GM19035 (cell line): Measurements from ENCODE around the gene CEMP1.

Experiments used
- ATAC-seq: cut with Tn5 transposase; IDR thresholded peaks from one replicate; pipeline ENCODE4 v1.9.1; 2021; ENCODE audit not compliant: unreplicated experiment

The CEMP1 gene

DNA sequence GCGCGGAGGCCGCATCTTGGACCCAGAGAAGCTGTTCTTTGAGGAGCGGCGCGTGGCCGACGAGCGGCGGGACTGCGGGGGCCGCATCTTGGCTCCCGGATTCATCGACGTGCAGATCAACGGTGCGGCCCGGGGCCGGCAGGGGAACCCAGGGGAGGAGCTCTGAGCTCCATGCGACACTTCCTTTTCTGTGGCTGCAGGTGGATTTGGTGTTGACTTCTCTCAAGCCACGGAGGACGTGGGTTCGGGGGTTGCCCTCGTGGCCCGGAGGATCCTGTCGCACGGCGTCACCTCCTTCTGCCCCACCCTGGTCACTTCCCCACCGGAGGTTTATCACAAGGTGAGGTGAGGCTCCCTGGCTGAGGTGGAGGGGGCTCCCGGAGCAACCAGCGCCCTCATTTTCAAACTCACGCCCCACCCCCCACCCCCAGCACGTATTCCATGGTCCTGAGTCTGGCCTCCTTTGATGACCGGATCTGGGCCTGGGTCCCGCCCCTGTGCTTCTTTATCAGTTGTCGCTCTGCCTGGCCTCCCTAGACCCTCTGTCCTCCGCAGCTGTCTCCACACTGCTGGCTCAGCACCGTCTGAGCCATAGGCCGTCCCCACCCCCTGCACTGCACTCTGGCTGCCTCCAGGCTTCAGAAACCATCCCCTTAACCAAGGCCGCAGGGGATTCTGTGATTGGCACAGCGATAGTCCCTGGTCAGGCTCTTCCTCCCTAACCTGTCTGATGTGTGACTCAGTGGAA is 10.2 kb downstream of the CEMP1 start:
- peak; percentile 28 for ATAC-seq

DNA sequence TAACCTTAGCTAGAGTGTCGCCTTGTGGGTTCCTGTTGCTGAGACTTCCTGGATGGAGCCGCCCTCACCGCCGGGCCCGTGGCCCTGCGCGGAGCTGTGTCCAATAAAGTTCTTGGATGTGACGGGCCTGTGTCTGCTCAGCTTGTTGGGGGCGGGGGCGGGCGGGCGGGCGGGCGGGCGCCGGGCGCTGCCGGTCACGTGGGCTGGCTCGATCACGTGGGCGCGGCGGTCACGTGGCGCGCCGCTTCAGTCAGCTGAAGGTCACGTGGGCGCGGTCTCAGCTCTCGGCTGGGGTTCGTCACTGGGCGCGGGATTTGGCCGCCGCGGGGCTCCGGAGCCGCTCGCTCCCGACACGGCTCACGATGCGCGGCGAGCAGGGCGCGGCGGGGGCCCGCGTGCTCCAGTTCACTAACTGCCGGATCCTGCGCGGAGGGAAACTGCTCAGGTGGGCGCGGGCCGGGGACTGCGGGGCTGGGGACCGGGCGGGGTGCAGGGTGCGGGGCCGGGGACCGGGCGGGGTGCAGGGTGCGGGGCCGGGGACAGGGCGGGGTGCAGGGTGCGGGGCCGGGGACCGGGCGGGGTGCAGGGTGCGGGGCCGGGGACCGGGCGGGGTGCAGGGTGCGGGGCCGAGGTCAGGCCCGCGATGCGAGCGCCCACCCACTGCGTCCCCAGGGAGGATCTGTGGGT is 11.0 kb downstream of the CEMP1 start, which contains the start of gene AMDHD2:
AMDHD2 (plus strand) TSS at position 275 of the 687 bp plus-strand sequence; CDS start at position 363, 88 bp downstream.
- ATAC-seq: peak; percentile 56

DNA sequence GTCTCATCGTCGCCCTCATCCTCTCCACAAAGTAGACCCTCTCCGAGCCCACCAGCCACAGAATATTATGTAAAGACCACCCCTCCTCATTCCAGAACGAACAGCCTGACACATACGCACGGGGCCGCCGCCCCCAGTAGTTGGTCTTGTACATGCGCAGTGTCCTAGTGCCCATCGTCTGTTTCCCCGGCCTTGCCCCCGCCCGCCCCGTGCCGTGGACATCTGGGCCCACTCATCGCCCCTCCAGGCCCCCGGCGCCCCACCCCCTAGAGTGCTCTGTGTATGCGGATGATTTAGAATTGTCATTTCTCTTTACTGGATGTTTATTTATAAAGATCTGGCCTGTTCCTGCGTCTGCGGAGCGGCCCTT is 11.5 kb downstream of the CEMP1 start:
- no peak for ATAC-seq

DNA sequence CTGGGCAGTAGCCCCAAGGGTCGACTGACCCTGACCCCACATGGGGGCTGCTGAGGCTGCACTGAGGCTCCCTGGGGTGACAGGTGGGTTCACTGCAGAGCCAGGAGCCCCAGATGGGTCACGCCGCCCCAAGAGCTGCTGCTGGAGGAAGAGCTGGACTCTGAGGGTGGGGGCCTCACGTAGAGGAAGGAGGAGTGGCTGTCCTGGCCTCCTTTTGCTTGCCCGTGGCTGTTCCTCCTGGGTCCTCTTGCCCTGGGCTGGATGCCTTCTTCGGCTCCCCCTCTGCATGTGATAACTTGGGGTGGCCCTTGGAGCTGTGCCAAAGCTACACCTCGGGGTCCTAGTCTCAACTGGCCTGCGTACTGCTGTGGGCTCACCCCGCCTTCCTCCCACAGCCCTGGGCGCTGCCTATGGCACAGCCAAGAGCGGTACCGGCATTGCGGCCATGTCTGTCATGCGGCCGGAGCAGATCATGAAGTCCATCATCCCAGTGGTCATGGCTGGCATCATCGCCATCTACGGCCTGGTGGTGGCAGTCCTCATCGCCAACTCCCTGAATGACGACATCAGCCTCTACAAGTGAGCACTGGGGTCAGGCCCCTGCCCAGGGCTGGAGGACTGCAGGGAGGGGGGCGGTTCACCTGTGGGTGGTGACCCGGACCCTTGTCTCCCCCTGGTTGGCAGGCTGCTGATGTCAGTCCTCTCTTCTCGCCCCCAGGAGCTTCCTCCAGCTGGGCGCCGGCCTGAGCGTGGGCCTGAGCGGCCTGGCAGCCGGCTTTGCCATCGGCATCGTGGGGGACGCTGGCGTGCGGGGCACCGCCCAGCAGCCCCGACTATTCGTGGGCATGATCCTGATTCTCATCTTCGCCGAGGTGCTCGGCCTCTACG is 12.1 kb downstream of the CEMP1 start:
- ATAC-seq: no peak

DNA sequence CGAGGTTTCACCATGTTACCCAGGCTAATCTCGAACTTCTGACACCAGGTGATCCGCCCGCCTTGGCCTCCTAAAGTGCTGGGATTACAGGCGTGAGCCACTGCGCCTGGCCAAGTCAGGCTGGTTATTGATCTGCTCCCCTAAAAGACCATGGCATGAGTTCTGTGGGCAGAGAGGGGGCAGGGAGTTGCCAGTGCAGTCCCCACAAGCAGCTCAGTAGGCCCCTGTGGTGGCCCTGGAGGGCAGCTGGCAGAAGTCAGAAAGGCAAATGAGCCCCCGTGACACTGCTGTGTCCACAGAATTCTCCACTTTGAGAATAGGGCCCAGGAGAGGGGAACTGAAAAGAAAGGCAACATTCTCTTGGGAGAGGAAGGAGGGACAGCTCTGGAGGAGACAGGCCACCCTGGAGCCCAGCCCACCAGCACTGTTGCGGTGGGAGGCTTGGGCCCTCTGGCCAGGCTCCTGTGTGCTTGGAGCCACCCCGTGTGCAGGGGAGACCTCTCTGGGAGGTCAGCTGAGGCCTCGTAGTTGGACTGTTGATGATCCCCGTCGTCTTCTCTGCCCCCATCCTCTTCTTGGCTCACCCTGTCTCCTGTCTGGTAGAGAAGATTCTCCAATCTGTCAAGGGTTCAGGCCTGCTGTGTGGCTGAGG is 13.1 kb downstream of the CEMP1 start:
- no peak for ATAC-seq

DNA sequence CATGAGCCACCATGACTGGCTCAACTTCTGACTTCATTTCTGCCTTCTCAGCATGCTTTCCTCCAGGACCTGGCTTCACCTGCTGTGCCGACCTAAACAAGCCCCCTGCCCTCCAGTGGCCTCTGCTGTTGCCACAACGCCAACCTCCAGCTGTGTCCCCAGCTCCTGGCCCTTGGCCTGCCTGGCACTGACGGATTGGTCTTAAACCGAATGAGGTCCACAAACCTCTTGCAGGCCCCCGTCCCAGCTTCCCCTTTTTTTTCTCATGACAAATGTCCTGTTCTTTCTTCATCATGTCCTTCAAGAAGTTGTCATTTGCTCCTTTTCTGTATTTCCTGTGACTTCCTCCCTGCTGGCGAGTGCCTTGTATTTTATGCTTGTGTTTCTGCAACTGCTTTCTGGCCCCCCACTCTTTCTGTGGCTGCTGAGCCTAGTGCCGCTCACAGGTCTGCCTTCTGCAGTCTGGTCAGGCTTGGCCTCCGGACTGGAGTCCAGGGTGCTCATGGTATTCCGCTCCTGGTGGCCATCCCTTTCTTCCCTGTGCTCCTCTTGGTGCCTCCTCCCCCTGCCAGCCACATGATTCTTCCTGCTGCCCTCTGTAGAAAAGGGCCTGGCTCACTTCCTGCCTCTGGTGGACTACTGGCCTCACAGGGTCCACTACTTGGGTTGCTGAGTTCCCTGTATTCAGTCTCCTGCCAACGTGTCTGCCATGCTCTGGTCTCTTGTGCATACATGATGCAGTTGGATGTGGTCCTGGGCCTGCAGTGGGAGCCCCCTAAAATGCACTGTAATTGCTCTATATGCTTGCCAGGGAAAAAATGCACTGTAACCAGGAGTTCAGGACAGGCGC is 14.6 kb downstream of the CEMP1 start:
- ATAC-seq: no peak

DNA sequence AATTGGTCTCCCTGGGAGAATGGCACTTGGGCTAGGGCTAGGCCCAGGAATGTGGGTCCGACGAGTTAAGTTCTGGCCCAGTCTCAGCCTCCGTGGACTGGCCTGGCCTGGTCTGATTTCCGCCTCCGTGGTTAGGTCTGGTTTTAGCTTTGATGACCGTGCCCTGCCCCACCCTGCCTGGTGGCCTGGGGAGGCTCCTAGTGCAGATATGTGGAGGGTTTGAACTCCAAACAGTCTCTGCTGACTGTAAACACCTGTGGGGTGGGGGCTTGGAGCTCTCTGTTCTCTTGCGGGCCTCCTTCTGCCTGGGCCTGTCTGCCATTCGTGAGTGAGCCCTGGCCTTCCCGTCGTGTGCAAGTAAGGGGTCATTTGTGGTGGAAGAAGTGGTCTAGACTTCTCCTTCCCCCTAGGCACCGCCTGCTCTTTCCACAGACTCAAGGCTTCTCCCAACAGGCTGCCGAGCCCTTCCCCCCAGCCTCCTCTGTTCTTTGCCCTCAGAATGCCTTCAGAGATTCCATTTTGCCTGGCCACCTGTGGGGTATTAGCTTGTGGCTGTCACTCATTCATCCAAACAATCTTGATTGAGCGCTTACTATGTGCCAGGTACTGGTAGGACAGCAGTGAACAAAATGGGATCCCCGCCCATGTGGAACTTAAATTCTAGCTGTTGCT is 15.9 kb downstream of the CEMP1 start:
- ATAC-seq: no peak

DNA sequence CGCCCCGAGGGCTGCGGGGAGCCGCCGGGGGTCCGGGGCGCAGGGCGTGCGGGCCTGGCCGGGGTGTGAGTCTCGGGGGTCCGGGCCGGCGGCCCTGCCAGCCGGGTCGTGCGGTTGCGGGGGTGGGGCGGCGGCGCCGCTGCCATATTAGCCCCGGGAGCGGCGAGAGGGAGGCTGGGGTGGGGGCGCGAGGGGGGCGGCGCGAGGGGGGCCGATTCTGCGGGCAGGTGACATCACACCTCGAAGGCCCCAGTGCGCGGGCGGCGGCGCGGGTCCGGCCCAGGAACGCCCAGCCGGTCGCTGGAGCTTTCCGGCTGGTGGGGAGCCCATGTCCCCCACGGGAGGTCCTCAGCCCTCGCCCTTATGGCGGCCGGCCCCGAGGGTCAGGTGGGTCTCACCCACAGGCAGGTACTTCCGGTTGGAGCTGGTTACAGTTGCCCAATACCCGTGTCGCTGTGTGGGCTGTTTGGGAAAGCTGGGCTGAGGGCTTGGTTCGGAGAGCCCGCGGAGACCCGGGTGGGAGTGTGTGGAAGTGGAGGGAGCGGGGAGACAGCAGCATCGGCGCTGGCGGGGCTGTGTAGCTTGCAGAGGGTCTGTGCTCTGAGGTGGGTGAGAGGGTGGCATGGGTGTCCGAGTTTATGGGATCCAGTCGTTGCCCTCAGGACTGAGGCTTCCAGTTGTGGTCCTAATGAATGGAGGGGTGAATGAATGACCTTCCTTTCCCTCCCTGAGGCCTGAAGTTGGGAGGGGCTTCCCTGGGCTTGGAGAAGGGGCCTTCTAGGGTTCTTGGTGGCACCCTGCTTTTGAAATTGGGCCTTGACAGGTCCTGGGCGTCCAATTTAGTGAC is 16.7 kb downstream of the CEMP1 start:
- ATAC-seq: no peak

DNA sequence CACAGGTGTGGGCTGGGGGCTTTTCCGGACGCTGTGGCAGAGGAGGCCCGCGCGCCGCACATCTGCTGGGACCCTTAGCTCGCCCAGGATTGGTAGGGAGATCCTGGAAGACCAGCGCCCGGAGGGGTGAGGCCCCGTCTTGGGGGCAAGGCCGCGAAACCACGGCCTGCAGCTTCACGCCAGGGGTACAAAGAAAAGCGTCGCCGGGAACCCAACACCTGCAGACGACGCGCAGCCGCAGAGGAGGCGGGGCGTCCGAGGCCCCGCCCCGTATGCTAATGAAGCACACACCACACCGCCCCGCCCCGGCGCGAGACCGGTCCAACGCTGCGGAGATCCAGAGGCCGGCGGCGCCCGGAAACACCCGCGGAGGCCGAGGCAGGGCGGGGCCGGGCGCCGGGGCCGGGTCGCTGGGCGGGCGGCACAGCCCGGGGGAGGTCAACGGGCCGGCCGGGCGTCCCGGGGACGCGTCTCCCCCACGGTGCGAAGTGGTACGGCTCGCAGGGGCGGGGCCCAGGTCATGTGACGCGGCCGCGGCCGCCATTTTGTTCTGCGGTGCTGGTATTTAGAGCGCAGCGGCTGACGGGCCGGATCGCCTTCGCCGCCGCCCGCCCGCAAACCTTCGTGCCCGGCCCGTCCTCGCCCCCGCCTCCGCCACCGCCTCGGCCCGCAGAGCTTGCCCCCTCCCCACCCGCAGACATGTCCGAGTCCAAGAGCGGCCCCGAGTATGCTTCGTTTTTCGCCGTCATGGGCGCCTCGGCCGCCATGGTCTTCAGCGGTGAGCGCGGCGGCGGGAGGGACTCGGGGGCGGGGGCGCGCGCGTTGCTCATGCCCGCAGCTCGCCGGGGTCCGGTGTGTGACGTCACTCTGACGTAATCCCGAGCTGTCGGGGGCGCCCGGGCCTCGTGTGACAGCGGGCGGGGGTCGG is 17.5 kb downstream of the CEMP1 start, which contains the start of gene ATP6V0C:
ATP6V0C (plus strand) TSS at position 548 of the 928 bp plus-strand sequence; CDS start at position 700, 152 bp downstream.
- peak; percentile 71 for ATAC-seq

DNA sequence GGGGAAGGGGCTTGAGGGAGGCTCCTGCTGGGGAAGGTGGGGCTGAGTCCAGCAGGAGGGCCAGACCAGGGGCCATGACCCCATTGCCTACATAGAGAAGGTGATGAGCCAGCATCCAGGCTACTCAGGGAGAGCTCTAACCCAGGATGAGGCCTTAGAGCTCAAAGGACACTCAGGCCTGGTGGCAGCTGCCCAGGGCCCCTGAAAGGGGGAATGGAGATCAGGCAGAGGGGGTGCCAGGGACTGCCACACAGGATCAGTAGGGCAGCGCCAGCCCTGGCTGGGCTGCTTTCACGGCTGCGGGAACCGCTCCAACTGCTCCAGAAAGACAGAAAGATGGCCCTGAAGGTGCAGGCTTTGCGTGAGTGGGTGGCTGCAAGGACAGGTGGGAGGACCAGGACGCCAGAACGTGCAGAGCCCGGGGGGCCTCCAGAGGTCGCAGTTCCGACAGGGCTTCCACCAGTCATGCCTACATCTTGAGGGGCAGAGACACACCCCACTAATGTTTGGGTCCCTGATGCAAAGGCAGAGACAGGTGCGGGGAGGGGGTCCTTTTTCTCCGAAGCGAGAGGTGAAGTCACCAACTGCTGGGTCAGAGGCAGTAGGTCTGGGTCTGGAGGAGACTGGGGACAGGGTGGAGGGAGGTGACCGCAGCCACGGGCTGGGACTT is 18.3 kb downstream of the CEMP1 start:
- no peak for ATAC-seq

DNA sequence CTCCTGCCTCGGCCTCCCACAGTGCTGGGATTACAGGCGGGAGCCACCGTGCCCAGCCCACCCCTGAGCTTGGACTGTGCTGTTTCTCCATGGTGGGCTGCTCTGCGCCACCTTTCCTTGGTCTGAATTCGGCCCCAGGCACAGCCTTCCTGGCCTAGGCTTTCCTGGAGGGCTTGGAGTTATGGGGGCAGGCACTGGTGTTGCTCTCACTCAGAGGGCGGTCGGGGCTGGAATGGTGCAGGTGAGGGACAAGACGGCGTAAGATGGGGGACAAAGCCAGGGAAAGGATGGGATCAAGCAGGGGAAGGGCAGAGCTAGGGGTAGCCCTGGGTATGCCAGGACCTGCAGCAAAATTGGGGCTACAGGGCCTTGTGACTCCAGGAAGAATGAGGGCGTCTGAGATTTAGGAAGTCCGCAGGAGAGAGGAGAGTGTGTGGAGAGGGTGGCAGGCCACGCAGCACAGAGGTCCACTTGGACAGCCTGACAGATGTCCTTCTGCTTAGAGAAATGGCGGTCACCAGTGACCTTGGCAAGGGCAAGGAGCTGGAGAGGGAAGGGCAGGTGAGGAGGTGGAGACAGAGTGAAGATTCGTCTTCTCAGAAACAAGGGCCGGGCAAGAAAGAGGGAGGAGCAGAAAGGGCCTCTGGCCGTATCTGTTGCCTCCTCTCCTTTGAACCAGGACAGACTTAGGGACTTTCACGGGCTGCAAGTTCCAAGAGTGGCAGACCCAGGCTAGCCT is 19.0 kb downstream of the CEMP1 start:
- no peak for ATAC-seq

DNA sequence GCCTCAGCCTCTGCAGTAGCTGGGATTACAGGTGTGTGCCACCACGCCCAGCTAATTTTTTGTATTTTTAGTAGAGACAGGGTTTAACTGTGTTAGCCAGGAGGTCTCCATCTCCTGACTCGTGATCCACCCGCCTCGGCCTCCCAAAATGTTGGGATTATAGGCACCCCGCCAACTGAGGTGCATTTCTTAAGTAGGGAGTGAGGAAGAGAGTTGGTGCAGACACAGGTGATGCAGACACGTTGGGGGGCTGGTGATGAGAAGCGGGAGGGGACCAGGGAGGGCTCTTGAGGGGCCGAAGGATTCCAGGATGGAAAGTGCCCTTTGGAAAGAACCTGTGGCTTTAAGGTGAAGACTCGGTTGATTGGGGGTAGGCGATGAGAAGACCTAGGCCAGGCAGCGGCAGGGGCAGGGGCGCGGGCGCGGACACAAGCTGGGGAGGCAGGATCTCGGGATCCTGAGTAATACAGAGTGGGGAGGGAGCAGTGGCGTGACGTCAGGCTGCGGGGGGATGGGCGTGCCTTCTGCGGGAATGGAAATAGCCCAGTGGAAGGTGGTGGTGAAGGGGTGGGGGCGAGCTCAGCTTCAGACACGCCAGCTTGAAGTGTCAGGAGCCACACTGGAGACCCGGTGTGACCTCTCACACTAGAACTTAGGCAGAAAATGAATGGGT is 19.9 kb downstream of the CEMP1 start:
- no peak for ATAC-seq

DNA sequence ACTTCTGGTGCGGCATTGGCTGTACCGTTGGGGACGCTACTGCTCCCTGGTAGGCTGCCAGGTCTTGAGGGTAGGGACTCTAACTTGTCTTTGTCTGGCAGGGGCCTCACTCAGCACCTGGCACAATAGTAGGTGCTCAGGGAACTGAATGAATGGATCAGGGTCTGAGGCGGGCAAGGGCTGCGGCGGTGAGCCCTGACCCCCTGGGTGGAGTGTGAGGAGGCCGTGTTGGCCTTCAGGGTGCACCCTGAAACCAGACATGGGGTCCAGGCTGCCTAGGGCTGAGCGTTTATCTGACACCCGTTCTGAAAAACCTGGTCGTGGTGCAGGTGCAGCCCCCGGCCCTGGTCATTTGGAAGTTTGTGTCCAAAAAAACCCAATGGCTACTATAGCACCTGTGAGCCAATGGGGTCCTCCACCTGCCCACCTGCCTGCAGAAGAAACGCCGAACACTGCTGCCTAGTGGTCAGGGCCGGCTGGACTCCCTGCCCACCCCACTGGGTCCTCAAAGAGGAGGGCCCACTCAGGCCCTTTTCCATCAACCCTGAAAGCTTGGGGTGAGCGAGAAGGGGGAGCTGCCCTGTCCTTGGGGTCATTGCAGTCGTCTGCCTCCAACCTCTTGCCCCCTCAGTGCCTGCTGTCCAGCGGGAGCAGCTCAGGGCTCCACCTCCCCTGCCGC is 22.3 kb downstream of the CEMP1 start:
- no peak for ATAC-seq

DNA sequence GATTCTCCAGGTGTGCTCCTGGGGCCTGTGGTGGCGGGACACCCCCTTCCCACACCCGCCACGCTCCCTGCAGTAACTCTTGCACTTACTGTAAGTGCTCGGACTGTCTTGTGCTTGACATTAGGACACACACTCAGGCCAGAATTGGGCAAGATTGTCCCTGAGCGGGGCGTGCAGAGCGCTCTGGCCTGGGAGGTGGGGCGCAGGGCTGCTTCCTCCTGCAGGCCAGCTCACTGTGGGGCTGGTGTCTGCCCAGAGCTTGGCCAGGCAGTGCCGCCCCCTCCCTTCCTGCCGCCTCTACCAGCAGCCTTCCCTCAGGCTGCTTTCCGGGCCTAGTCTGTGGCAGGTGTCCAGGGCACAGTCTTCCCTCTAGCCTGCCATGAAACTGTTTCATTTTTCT is 23.5 kb downstream of the CEMP1 start:
- ATAC-seq: peak; percentile 17

DNA sequence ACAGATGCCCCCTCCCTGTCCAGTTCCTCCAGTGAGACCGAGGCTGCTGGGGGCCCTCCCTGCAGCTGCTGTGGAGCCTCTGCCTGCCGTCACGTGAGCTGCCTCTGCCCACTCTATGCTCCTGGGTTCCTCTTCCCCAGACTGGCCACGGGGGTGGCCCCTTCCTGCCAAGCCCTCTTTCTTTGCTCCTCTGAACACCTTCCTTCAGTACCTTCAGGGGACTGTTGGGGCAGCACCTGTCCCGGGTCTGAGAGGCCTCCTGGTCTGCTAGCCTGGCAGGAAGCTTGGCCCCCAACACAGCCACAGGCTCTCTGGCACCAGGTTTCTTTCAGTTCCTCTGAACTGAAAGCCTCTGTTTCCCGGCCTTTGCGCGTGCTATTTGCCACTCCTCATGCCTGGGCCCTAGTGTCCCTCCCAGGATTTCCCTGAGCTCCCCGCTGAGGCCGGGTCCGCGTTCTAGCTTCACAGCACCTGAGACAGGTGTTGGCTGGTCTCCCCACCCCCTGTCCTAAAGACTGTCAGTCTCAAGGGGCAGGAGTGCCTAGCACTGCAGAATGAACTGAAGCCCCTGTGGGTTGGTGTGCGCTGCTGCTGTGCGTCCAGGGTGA is 24.1 kb downstream of the CEMP1 start:
- peak; percentile 54 for ATAC-seq
